Activated effector memory CD4-positive, alpha-beta T cell treated with Interleukin-2 at 50 U/mL for 16 hours (primary cell): Measurements from ENCODE around the gene TMTC3.

Experiments
- DNase-seq: peaks from one replicate; pipeline ENCODE4 v3.0.0-alpha.2; 2020

The TMTC3 gene

GRCh38 chr12:88228720-88229119 is 86.6 kb downstream of the TMTC3 start:
- no peak for DNase-seq

- DNase-seq = no peak
Observed at GRCh38 chr12:88230271-88230670, 88.2 kb downstream of the TMTC3 start.

GRCh38 chr12:88235183-88235833 is 93.2 kb downstream of the TMTC3 start:
- DNase-seq = no peak

GRCh38 chr12:88237954-88238353 is 95.8 kb downstream of the TMTC3 start:
- no peak for DNase-seq

GRCh38 chr12:88238406-88238805 is 96.3 kb downstream of the TMTC3 start:
- DNase-seq = no peak

- no peak for DNase-seq
Observed at GRCh38 chr12:88241862-88242570, 99.9 kb downstream of the TMTC3 start.

- no peak for DNase-seq
Observed at GRCh38 chr12:88242571-88242925, 100.4 kb downstream of the TMTC3 start.

- no peak for DNase-seq
Observed at GRCh38 chr12:88242939-88243338, 100.8 kb downstream of the TMTC3 start.

- no peak for DNase-seq
Observed at GRCh38 chr12:88243982-88244381, 101.9 kb downstream of the TMTC3 start.

GRCh38 chr12:88245905-88246304 is 103.8 kb downstream of the TMTC3 start:
- no peak for DNase-seq

- DNase-seq = no peak
Observed at GRCh38 chr12:88247241-88247643, 105.1 kb downstream of the TMTC3 start.

- no peak for DNase-seq
Observed at GRCh38 chr12:88248606-88249005, 106.5 kb downstream of the TMTC3 start.
